SK-N-SH (cell line): ENCODE results near the gene CCDC93.

Experiments used
- FOXJ3 ChIP-seq: sonication (generic); formaldehyde crosslinking; IDR thresholded peaks from 2 replicates; pipeline ENCODE4 v1.5.1; 2020; ENCODE audit warnings: mild to moderate bottlenecking, missing genetic modification reagents
- GABPA ChIP-seq: IDR thresholded peaks from 2 replicates; pipeline ENCODE4 v1.4.0; 2012; ENCODE audit warnings: low read depth, mild to moderate bottlenecking
- POLR2AphosphoS5 ChIP-seq: IDR thresholded peaks from 2 replicates; pipeline ENCODE4 v1.6.1; 2012; ENCODE audit warnings: low read depth, low read length
- RFX5 ChIP-seq: IDR thresholded peaks from 2 replicates; pipeline ENCODE4 v1.6.1; 2012; ENCODE audit warnings: mild to moderate bottlenecking, improper control_type of control experiment, low read length
- TF ChIP-seq, protein P1 (sequence below): IDR thresholded peaks from 2 replicates; pipeline ENCODE4 v1.4.0; 2012; ENCODE audit warnings: low read depth
- TF ChIP-seq, protein P2 (sequence below): fragments of 200-600 bp; sonication (generic); IDR thresholded peaks from 2 replicates; pipeline ENCODE4 v1.6.1; 2017; ENCODE audit warnings: antibody characterized with exemption, mild to moderate bottlenecking, moderate library complexity

DNA sequence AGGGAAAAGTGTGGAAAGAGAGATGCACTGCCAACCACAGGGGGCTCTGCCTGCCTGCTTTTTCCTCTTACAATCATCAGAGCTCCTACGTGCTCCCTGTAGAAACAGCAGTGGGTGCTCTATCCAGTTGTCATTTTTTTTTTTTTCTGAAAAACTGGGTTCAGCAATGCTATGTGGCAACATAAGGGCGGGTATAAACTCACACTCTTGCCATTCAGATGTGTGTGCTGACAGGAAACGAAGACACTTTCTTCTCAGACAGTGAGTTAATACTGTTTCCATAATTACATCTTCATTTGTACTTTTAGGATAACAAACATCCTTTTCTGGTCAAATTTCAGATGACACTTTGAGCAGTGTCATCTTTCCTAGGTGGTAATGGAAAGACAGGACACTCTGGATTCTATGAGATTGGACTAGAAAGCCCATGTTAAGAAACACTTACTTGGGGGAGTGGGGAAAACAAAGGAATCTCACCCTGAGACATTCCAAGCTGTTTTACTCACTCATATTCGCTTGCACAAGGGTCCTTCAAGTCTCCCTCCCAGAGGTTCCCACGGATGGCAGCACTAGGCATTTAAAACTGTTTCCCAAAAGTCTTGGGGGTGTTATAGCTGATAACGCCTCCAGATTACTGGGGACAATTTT is 41.3 kb downstream of the CCDC93 start:
- TF ChIP-seq, protein P1, sequence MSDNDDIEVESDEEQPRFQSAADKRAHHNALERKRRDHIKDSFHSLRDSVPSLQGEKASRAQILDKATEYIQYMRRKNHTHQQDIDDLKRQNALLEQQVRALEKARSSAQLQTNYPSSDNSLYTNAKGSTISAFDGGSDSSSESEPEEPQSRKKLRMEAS: no peak
- no peak for TF ChIP-seq RFX5
- TF ChIP-seq, protein P2, sequence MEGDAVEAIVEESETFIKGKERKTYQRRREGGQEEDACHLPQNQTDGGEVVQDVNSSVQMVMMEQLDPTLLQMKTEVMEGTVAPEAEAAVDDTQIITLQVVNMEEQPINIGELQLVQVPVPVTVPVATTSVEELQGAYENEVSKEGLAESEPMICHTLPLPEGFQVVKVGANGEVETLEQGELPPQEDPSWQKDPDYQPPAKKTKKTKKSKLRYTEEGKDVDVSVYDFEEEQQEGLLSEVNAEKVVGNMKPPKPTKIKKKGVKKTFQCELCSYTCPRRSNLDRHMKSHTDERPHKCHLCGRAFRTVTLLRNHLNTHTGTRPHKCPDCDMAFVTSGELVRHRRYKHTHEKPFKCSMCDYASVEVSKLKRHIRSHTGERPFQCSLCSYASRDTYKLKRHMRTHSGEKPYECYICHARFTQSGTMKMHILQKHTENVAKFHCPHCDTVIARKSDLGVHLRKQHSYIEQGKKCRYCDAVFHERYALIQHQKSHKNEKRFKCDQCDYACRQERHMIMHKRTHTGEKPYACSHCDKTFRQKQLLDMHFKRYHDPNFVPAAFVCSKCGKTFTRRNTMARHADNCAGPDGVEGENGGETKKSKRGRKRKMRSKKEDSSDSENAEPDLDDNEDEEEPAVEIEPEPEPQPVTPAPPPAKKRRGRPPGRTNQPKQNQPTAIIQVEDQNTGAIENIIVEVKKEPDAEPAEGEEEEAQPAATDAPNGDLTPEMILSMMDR: peak; percentile 23; the same call in 1 of the 2 replicates
- no peak for TF ChIP-seq FOXJ3 (CRISPR knock-in tag)
- no peak for TF ChIP-seq GABPA
- TF ChIP-seq POLR2AphosphoS5: no peak
